Loucy (cell line): ENCODE data around the gene EPB41L1.

ENCODE experiments used
- H2AFZ ChIP-seq: fragments of 200-600 bp; sonication (generic); 2 replicates; pipeline ENCODE4 v1.6.0; 2016; ENCODE audit warnings: antibody characterized with exemption, mild to moderate bottlenecking, low read length, moderate library complexity
- H3F3A ChIP-seq: fragments of 200-600 bp; 2 replicates; pipeline ENCODE4 v1.6.0; 2016; ENCODE audit warnings: antibody characterized with exemption, low read depth, mild to moderate bottlenecking
- H3K27me3 ChIP-seq: fragments of 200-600 bp; sonication (generic); 2 replicates; pipeline ENCODE4 v1.6.1; 2014; ENCODE audit warnings: low read length, mild to moderate bottlenecking; ENCODE audit not compliant: insufficient read depth, poor library complexity, severe bottlenecking
- H3K36me3 ChIP-seq: fragments of 200-600 bp; sonication (generic); 2 replicates; pipeline ENCODE4 v1.6.1; 2016; ENCODE audit warnings: low read length; ENCODE audit not compliant: insufficient read depth
- H3K4me1 ChIP-seq: fragments of 200-600 bp; sonication (generic); 2 replicates; pipeline ENCODE4 v1.5.1; 2014; ENCODE audit warnings: low read length, mild to moderate bottlenecking; ENCODE audit not compliant: insufficient read depth, poor library complexity, severe bottlenecking
- H3K4me2 ChIP-seq: fragments of 200-600 bp; sonication (generic); 2 replicates; pipeline ENCODE4 v1.6.0; 2014; ENCODE audit warnings: antibody characterized with exemption, low read length, low read depth, mild to moderate bottlenecking; ENCODE audit not compliant: poor library complexity, severe bottlenecking
- H3K4me3 ChIP-seq: fragments of 200-600 bp; sonication (generic); 2 replicates; pipeline ENCODE4 v1.5.1; 2014; ENCODE audit warnings: low read length, mild to moderate bottlenecking, mixed read lengths; ENCODE audit not compliant: poor library complexity, severe bottlenecking
- H3K79me2 ChIP-seq: fragments of 200-600 bp; sonication (generic); 2 replicates; pipeline ENCODE4 v1.6.1; 2014; ENCODE audit warnings: low read length; ENCODE audit not compliant: insufficient read depth
- H3K9ac ChIP-seq: fragments of 200-600 bp; sonication (generic); 2 replicates; pipeline ENCODE4 v1.6.0; 2014; ENCODE audit warnings: mild to moderate bottlenecking, low read depth, low read length, moderate library complexity; ENCODE audit not compliant: poor library complexity, severe bottlenecking
- H3K9me2 ChIP-seq: fragments of 200-600 bp; sonication (generic); replicated peaks from 2 replicates; pipeline ENCODE4 v1.6.1; 2016; ENCODE audit warnings: low read depth, low read length, mixed read lengths
- H3K9me3 ChIP-seq: fragments of 200-600 bp; sonication (generic); 2 replicates; pipeline ENCODE4 v1.6.1; 2014; ENCODE audit warnings: mild to moderate bottlenecking, antibody characterized with exemption, low read length, low read depth; ENCODE audit not compliant: insufficient read depth
- H4K20me1 ChIP-seq: fragments of 200-600 bp; sonication (generic); 2 replicates; pipeline ENCODE4 v1.6.0; 2014; ENCODE audit warnings: antibody characterized with exemption, low read length, mild to moderate bottlenecking; ENCODE audit not compliant: insufficient read depth, poor library complexity, severe bottlenecking
- EZH2phosphoT487 ChIP-seq: fragments of 200-600 bp; IDR thresholded peaks from 2 replicates; pipeline ENCODE4 v1.6.1; 2018; ENCODE audit warnings: antibody characterized with exemption, mild to moderate bottlenecking, moderate library complexity, borderline replicate concordance
- TF ChIP-seq, protein P1 (sequence below): fragments of 200-600 bp; sonication (generic); conservative IDR thresholded peaks from 2 replicates; pipeline ENCODE4 v1.5.1; 2014; ENCODE audit warnings: mild to moderate bottlenecking, antibody characterized with exemption, low read length

The EPB41L1 gene

DNA sequence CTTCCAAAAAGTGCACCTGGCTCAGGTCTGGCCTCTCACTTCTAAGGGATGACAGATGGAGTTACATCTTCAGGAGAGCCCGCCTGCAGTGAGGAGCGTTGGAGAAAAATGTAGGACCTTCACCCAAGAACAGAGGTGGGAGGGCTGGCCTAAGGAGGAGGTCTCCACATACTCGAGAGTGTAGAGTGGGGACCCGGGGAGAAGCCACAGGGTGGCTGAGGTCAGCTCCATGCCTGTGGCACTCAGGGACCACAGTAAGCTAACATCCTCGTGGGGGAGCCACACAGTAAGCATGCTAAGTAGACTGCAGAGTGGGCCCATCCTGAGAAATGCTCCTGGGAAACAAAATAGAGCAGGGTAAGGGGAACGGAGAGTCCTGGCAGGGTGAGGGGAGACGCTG lies 105.8 kb downstream of the EPB41L1 start:
- H3K4me2 ChIP-seq, result no peak overlapping the region

DNA sequence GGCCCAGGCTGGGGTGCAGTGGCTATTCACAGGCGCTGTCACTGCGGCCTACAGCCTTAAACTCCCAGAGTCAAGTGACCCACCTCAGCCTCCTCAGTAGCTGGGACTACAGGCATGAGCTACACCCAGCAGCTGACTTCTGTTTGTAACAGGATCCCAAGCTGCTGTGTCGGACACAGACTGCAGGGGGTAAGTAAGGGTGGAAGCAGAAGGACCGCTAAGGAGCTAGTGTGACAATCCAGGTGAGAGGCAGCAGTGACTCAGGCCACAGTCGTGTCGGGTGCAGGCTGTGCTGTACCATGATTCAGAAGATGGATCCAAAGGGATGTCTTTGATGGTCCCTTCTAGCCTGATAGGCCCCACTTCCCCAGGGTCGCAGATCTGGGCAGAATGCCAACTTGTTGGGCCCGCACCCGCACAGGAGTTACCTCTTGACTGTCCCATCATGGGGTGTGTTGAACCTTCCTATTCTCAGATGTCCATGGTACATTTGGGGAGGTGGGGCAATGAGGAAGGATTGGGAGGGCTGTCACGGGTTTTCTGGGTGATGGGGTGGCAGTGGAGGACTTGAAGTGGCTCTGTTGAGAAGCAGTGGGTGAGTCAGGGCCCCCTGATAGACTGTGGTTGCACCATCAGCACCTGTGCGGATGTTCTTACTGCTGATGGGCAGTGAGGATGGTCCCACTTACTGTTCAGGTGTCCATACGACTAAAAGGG lies 107.0 kb downstream of the EPB41L1 start:
- Histone ChIP-seq H3K9me2 (no peaks in the 10 kb centered on the region), H3K79me2 (no peaks in the 10 kb centered on the region), H4K20me1 (no peaks in the 10 kb centered on the region), H3K4me3 (no peak overlapping the region), H3K9ac (no peak overlapping the region), H3K9me3 (no peaks in the 10 kb centered on the region), H2AFZ (no peak overlapping the region), H3K4me2 (no peak overlapping the region), H3F3A (no peaks in the 10 kb centered on the region), H3K36me3 (peaks cover 14% of the 10 kb centered on the region; the same call in 1 of the 2 replicates), H3K4me1 (no peaks in the 10 kb centered on the region), H3K27me3 (no peaks in the 10 kb centered on the region)
- no peak for TF ChIP-seq EZH2phosphoT487
- TF ChIP-seq, protein P1, sequence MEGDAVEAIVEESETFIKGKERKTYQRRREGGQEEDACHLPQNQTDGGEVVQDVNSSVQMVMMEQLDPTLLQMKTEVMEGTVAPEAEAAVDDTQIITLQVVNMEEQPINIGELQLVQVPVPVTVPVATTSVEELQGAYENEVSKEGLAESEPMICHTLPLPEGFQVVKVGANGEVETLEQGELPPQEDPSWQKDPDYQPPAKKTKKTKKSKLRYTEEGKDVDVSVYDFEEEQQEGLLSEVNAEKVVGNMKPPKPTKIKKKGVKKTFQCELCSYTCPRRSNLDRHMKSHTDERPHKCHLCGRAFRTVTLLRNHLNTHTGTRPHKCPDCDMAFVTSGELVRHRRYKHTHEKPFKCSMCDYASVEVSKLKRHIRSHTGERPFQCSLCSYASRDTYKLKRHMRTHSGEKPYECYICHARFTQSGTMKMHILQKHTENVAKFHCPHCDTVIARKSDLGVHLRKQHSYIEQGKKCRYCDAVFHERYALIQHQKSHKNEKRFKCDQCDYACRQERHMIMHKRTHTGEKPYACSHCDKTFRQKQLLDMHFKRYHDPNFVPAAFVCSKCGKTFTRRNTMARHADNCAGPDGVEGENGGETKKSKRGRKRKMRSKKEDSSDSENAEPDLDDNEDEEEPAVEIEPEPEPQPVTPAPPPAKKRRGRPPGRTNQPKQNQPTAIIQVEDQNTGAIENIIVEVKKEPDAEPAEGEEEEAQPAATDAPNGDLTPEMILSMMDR, result no peak

More for the DNA sequence above, 105.8 kb downstream of the EPB41L1 start:
- Histone ChIP-seq H2AFZ (no peak overlapping the region), H3K4me3 (no peak overlapping the region), H3K4me1 (no peaks in the 10 kb centered on the region), H3K36me3 (peaks cover 24% of the 10 kb centered on the region; the same call in 1 of the 2 replicates), H3K9me2 (no peaks in the 10 kb centered on the region), H4K20me1 (no peaks in the 10 kb centered on the region), H3K27me3 (no peaks in the 10 kb centered on the region), H3K9ac (no peak overlapping the region), H3K9me3 (no peaks in the 10 kb centered on the region), H3K79me2 (no peaks in the 10 kb centered on the region), H3F3A (no peaks in the 10 kb centered on the region)
- TF ChIP-seq EZH2phosphoT487, result no peak
- TF ChIP-seq, protein P1, result no peak

DNA sequence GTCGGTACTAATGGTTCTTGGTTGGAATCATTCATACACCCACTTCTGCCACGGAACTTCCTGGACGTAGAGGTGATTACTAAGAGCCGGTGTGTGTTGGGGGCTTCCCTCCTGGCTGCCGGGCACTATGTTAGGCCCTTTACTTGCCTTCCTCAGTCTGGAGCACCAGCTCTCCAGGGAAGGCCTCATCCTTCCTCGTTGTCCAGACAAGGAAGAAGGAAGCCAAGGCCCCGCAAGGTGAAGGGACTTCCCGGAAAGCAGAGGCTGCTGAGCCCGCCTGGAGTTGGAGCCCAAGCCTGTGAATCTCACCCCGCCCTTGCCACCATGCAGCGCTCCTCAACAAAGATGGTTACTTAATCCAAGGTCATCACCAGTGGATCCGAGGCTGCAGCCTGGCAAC lies 107.9 kb downstream of the EPB41L1 start:
- TF ChIP-seq EZH2phosphoT487, result no peak
- TF ChIP-seq, protein P1, result no peak
- Histone ChIP-seq H3K9me3 (no peaks in the 10 kb centered on the region), H3K4me3 (no peak overlapping the region), H2AFZ (no peak overlapping the region), H3K9me2 (no peaks in the 10 kb centered on the region), H3K9ac (no peak overlapping the region), H3K27me3 (no peaks in the 10 kb centered on the region), H3K36me3 (peaks cover 6% of the 10 kb centered on the region; the same call in 1 of the 2 replicates), H3K79me2 (no peaks in the 10 kb centered on the region), H3K4me2 (no peak overlapping the region), H3K4me1 (no peaks in the 10 kb centered on the region), H4K20me1 (no peaks in the 10 kb centered on the region), H3F3A (no peaks in the 10 kb centered on the region)
